Tibial nerve (tissue), 4 donors: Measurements from ENCODE around the gene MLXIP. TPM values are rescaled to one million over a fixed set of nuclear protein-coding genes. Genes with fewer than 3 reads are reported as not detected.

Experiments used
- DNase-seq, 2 donors: peaks; one replicate each; pipeline ENCODE4 v3.0.0-alpha.2; 2019; ENCODE audit warnings: low spot score in 2 of 2
- H3K27ac ChIP-seq, 4 donors: fragments of 200-600 bp; sonication (generic) in 3 of 4; one replicate each; pipeline ENCODE4 v1.5.1; 2017 to 2019; ENCODE audit warnings: mild to moderate bottlenecking in 1 of 4
- H3K27me3 ChIP-seq, 2 donors: fragments of 200-600 bp; sonication (generic) in 1 of 2; one replicate each; pipeline versions ENCODE4 v1.5.1 to v1.6.0; 2017 to 2019
- H3K36me3 ChIP-seq, 3 donors: fragments of 200-600 bp; sonication (generic); one replicate each; pipeline ENCODE4 v1.5.1; 2018 to 2019
- H3K4me1 ChIP-seq, 4 donors: fragments of 200-600 bp; sonication (generic) in 3 of 4; one replicate each; pipeline ENCODE4 v1.5.1; 2017 to 2019
- H3K4me3 ChIP-seq, 4 donors: fragments of 200-600 bp; sonication (generic) in 3 of 4; one replicate each; pipeline ENCODE4 v1.5.1; 2017 to 2019; ENCODE audit warnings: mild to moderate bottlenecking in 1 of 4, moderate library complexity in 1 of 4
- H3K9me3 ChIP-seq, 4 donors: fragments of 200-600 bp; sonication (generic) in 3 of 4; one replicate each; pipeline ENCODE4 v1.5.1; 2017 to 2019
- CTCF ChIP-seq, 5 experiments: fragments of 200-600 bp in 3 of 5; fragments of 450-650 bp in 2 of 5; sonication (generic) in 3 of 5; IDR thresholded peaks; one replicate each; pipeline ENCODE4 v1.5.1; 2016 to 2019; ENCODE audit warnings: antibody characterized with exemption in 5 of 5, mild to moderate bottlenecking in 3 of 5, moderate library complexity in 2 of 5
- EP300 ChIP-seq, 2 donors: sonication (generic); formaldehyde crosslinking; IDR thresholded peaks; one replicate each; pipeline ENCODE4 v1.6.1; 2017; ENCODE audit warnings: antibody characterized with exemption in 2 of 2, mild to moderate bottlenecking in 1 of 2
- POLR2A ChIP-seq, 2 donors: fragments of 450-650 bp; IDR thresholded peaks; one replicate each; pipeline ENCODE4 v1.6.1; 2017; ENCODE audit warnings: antibody characterized with exemption in 2 of 2, mild to moderate bottlenecking in 2 of 2, moderate library complexity in 2 of 2
- WGBS, 2 donors: methylation state at CpG; one replicate each; pipeline ENCODE4 v1.1.5; 2018; 5-methylcytosine and 5-hydroxymethylcytosine counted together
- total RNA-seq, 4 donors: library from RNA; depleted of rRNA; stranded (reverse); fragments of >200 nt; gene quantifications; one replicate each; pipeline ENCODE4 v1.1.0, GENCODE V29; 2016

The MLXIP gene
- total RNA-seq, 4 donors from 2014 or later: 22.1 to 57.0 (median 27.1) TPM

- Histone ChIP-seq H3K9me3 (no peaks in the 10 kb centered on the region), H3K4me1 (no peaks in the 10 kb centered on the region), H3K27me3 (no peaks in the 10 kb centered on the region), H3K36me3 (no peaks in the 10 kb centered on the region), H3K27ac (no peak overlapping the region), H3K4me3 (no peak overlapping the region)
- TF ChIP-seq EP300 (IDR thresholded peaks at IDR 0.05): no peak
- no peak for TF ChIP-seq POLR2A (IDR thresholded peaks at IDR 0.05)
- TF ChIP-seq CTCF (IDR thresholded peaks at IDR 0.05): no peak
- DNase-seq: no peak
- 85 to 92% methylated on average over 9 of the region's 9 CpGs for WGBS, 2 donors
These were observed 74.2 kb downstream of the MLXIP start for GRCh38 chr12:122152754-122153153.

GRCh38 chr12:122155705-122156104 is 77.1 kb downstream of the MLXIP start:
- TF ChIP-seq CTCF (IDR thresholded peaks at IDR 0.05): no peak
- no peak for TF ChIP-seq EP300 (IDR thresholded peaks at IDR 0.05)
- no peak for TF ChIP-seq POLR2A (IDR thresholded peaks at IDR 0.05)
- no peak overlapping the region for H3K4me3 ChIP-seq
- no peaks in the 10 kb centered on the region for H3K9me3 ChIP-seq
- WGBS, 2 donors: 80 to 83% methylated on average over 10 of the region's 10 CpGs
- H3K27ac ChIP-seq: no peak overlapping the region
- no peak for DNase-seq
- H3K36me3 ChIP-seq: no peaks in the 10 kb centered on the region
- no peaks in the 10 kb centered on the region for H3K4me1 ChIP-seq
- no peaks in the 10 kb centered on the region for H3K27me3 ChIP-seq

- no peak for TF ChIP-seq CTCF (IDR thresholded peaks at IDR 0.05)
- no peak for TF ChIP-seq EP300 (IDR thresholded peaks at IDR 0.05)
- no peak for TF ChIP-seq POLR2A (IDR thresholded peaks at IDR 0.05)
- Histone ChIP-seq H3K9me3 (no peaks in the 10 kb centered on the region), H3K36me3 (no peaks in the 10 kb centered on the region), H3K4me1 (no peaks in the 10 kb centered on the region), H3K4me3 (no peak overlapping the region), H3K27ac (no peak overlapping the region), H3K27me3 (no peaks in the 10 kb centered on the region)
- DNase-seq: no peak
- WGBS, 2 donors: 83 to 90% methylated on average over 7 of the region's 7 CpGs
These were observed 80.2 kb downstream of the MLXIP start for GRCh38 chr12:122158700-122159285.

GRCh38 chr12:122159882-122160281 is 81.3 kb downstream of the MLXIP start:
- H3K36me3 ChIP-seq: no peaks in the 10 kb centered on the region
- H3K4me1 ChIP-seq: no peaks in the 10 kb centered on the region
- H3K4me3 ChIP-seq: no peak overlapping the region
- H3K27ac ChIP-seq: no peak overlapping the region
- H3K9me3 ChIP-seq: no peaks in the 10 kb centered on the region
- 66 to 67% methylated on average over 4 of the region's 4 CpGs for WGBS, 2 donors
- no peak for DNase-seq
- no peaks in the 10 kb centered on the region for H3K27me3 ChIP-seq
- no peak for TF ChIP-seq EP300 (IDR thresholded peaks at IDR 0.05)
- TF ChIP-seq CTCF (IDR thresholded peaks at IDR 0.05): no peak
- TF ChIP-seq POLR2A (IDR thresholded peaks at IDR 0.05): no peak

- Histone ChIP-seq H3K9me3 (no peaks in the 10 kb centered on the region), H3K4me3 (no peak overlapping the region), H3K4me1 (no peaks in the 10 kb centered on the region), H3K36me3 (no peaks in the 10 kb centered on the region), H3K27me3 (no peaks in the 10 kb centered on the region), H3K27ac (no peak overlapping the region)
- no peak for DNase-seq
- TF ChIP-seq POLR2A (IDR thresholded peaks at IDR 0.05): no peak
- TF ChIP-seq CTCF (IDR thresholded peaks at IDR 0.05): no peak
- WGBS, 2 donors: 76 to 82% methylated on average over 11 of the region's 11 CpGs
These were observed 82.2 kb downstream of the MLXIP start for GRCh38 chr12:122160761-122161160.
